ENCODE data around the gene OXCT2.
"Not testable (repeated sequence)": the region's sequence is repeated elsewhere in the genome, so short reads cannot be mapped to it uniquely, and the experiment has no call there.

OXCT2 gene

GRCh38 chr1:39776400-39776713 is 5.2 kb upstream of the OXCT2 start:
- DNase-seq (ENCODE audit: low read depth), result no peak
- no peak for TF ChIP-seq CTCF (conservative IDR thresholded peaks at IDR 0.05; ENCODE audit: control insufficient read depth, insufficient read depth, low read depth, low read length)
- H3K4me3 ChIP-seq (ENCODE audit: control insufficient read depth, low read depth, low read length), result no peak overlapping the region

GRCh38 chr1:39775676-39776399 is 4.7 kb upstream of the OXCT2 start:
- H3K4me3 ChIP-seq (ENCODE audit: control insufficient read depth, low read depth, low read length); DNase-seq (ENCODE audit: low read depth): not testable (repeated sequence)

GRCh38 chr1:39775141-39775540 is 4.0 kb upstream of the OXCT2 start:
- H3K4me3 ChIP-seq (ENCODE audit: control insufficient read depth, low read depth, low read length); DNase-seq (ENCODE audit: low read depth): not testable (repeated sequence)

- not testable (repeated sequence) for DNase-seq (ENCODE audit: low read depth); H3K4me3 ChIP-seq (ENCODE audit: control insufficient read depth, low read depth, low read length)
Measured at GRCh38 chr1:39773369-39773979, 2.3 kb upstream of the OXCT2 start.

- peak overlapping the region; percentile 29 for H3K4me3 ChIP-seq (ENCODE audit: control insufficient read depth, low read depth, low read length)
Measured at GRCh38 chr1:39770100-39771021, 787 bp downstream of the OXCT2 start.

GRCh38 chr1:39769502-39769901 is 1.6 kb downstream of the OXCT2 start:
- not testable (repeated sequence) for DNase-seq (ENCODE audit: low read depth); H3K4me3 ChIP-seq (ENCODE audit: control insufficient read depth, low read depth, low read length)

More at GRCh38 chr1:39770100-39771021, 787 bp downstream of the OXCT2 start:
- not testable (repeated sequence) for DNase-seq (ENCODE audit: low read depth)

- DNase-seq (ENCODE audit: low read depth); H3K4me3 ChIP-seq (ENCODE audit: control insufficient read depth, low read depth, low read length): not testable (repeated sequence)
Measured at GRCh38 chr1:39766466-39766865, 4.7 kb downstream of the OXCT2 start.

- not testable (repeated sequence) for DNase-seq (ENCODE audit: low read depth); H3K4me3 ChIP-seq (ENCODE audit: control insufficient read depth, low read depth, low read length)
Measured at GRCh38 chr1:39764512-39764911, 6.6 kb downstream of the OXCT2 start.

GRCh38 chr1:39763619-39764374 is 7.4 kb downstream of the OXCT2 start:
- not testable (repeated sequence) for H3K4me3 ChIP-seq (ENCODE audit: control insufficient read depth, low read depth, low read length); DNase-seq (ENCODE audit: low read depth)

- DNase-seq (ENCODE audit: low read depth), result no peak
- no peak for TF ChIP-seq CTCF (conservative IDR thresholded peaks at IDR 0.05; ENCODE audit: control insufficient read depth, insufficient read depth, low read depth, low read length)
- H3K4me3 ChIP-seq (ENCODE audit: control insufficient read depth, low read depth, low read length), result no peak overlapping the region
Measured at GRCh38 chr1:39762550-39763540, 8.3 kb downstream of the OXCT2 start.

Data from fibroblast of mammary gland (primary cell).